WTC11 (cell line): ENCODE measurements around the gene FBXO42. TPM values are rescaled to one million over a fixed set of nuclear protein-coding genes. Genes with fewer than 3 reads are reported as not detected.

ENCODE experiments used
- ATAC-seq: fragments of 200-7000 bp; cut with Tn5 transposase; 2 replicates; pipeline ENCODE4 v1.10.0; 2021; ENCODE audit warnings: mild to moderate bottlenecking, moderate library complexity
- CTCF ChIA-PET: fragments of 300-600 bp; sonication (Branson Sonifier 250); formaldehyde crosslinking; loops from one replicate; lab custom pipeline; 2021; ENCODE audit warnings: antibody characterized with exemption; lab: Charles Lee
- POLR2A ChIA-PET: fragments of 350-600 bp; sonication (Branson Sonifier 250); formaldehyde crosslinking; loops from one replicate; lab custom pipeline; 2021; ENCODE audit warnings: antibody characterized with exemption; lab: Charles Lee
- DNase-seq: peaks from one replicate; pipeline ENCODE4 v3.0.0; 2021; ENCODE audit warnings: low spot score
- H3K27ac Mint-ChIP-seq: 2 replicates; pipeline ENCODE4 v1.8.0; 2021; ENCODE audit warnings: mixed read lengths
- H3K27me3 Mint-ChIP-seq: 2 replicates; pipeline ENCODE4 v1.8.0; 2021; ENCODE audit warnings: low read depth, mild to moderate bottlenecking, moderate library complexity, mixed read lengths
- H3K36me3 Mint-ChIP-seq: 2 replicates; pipeline ENCODE4 v1.8.0; 2021; ENCODE audit warnings: mixed read lengths
- H3K4me1 Mint-ChIP-seq: 2 replicates; pipeline ENCODE4 v1.8.0; 2022; ENCODE audit warnings: mixed read lengths
- H3K4me3 Mint-ChIP-seq: 2 replicates; pipeline ENCODE4 v1.8.0; 2021; ENCODE audit warnings: mild to moderate bottlenecking, moderate library complexity, mixed read lengths
- H3K9me3 Mint-ChIP-seq: 2 replicates; pipeline ENCODE4 v1.8.0; 2021; ENCODE audit warnings: mixed read lengths
- ATF1 ChIP-seq: sonication (generic); formaldehyde crosslinking; IDR thresholded peaks from 2 replicates; pipeline ENCODE4 v1.8.1; 2023; ENCODE audit warnings: mild to moderate bottlenecking, moderate library complexity, missing genetic modification reagents
- CDX4 ChIP-seq: fragments of 250-450 bp; sonication (Bioruptor Pico); IDR thresholded peaks from 2 replicates; pipeline ENCODE4 v1.9.0; 2021; ENCODE audit warnings: moderate library complexity, mild to moderate bottlenecking, inconsistent platforms, borderline replicate concordance
- E2F1 ChIP-seq: sonication (generic); formaldehyde crosslinking; IDR thresholded peaks from 2 replicates; pipeline ENCODE4 v1.8.0; 2022; ENCODE audit warnings: mild to moderate bottlenecking, missing genetic modification reagents
- E2F4 ChIP-seq: sonication (generic); formaldehyde crosslinking; IDR thresholded peaks from 2 replicates; pipeline ENCODE4 v1.8.1; 2022; ENCODE audit warnings: low read depth, mild to moderate bottlenecking, moderate library complexity, missing genetic modification reagents, borderline replicate concordance
- E2F5 ChIP-seq: sonication (generic); formaldehyde crosslinking; IDR thresholded peaks from 2 replicates; pipeline ENCODE4 v1.8.1; 2022; ENCODE audit warnings: mild to moderate bottlenecking, moderate library complexity, missing genetic modification reagents
- GRHL2 ChIP-seq: fragments of 250-450 bp; sonication (Bioruptor Pico); IDR thresholded peaks from 2 replicates; pipeline ENCODE4 v1.8.0; 2022; ENCODE audit warnings: mild to moderate bottlenecking, moderate library complexity; ENCODE audit not compliant: insufficient replicate concordance, severe bottlenecking
- JUN ChIP-seq: sonication (generic); formaldehyde crosslinking; IDR thresholded peaks from 2 replicates; pipeline ENCODE4 v1.8.0; 2023; ENCODE audit warnings: mild to moderate bottlenecking, missing genetic modification reagents
- NR3C1 ChIP-seq: sonication (generic); formaldehyde crosslinking; conservative IDR thresholded peaks from 2 replicates; pipeline ENCODE4 v1.8.1; 2023; ENCODE audit warnings: low read depth, mild to moderate bottlenecking, missing genetic modification reagents
- RORB ChIP-seq: fragments of 250-450 bp; sonication (Bioruptor Pico); IDR thresholded peaks from 2 replicates; pipeline ENCODE4 v1.9.0; 2021; ENCODE audit warnings: mild to moderate bottlenecking
- TEAD4 ChIP-seq: sonication (generic); formaldehyde crosslinking; IDR thresholded peaks from 2 replicates; pipeline ENCODE4 v1.8.0; 2022; ENCODE audit warnings: mild to moderate bottlenecking, missing genetic modification reagents
- TP53 ChIP-seq: sonication (generic); formaldehyde crosslinking; IDR thresholded peaks from 2 replicates; pipeline ENCODE4 v1.8.1; 2023; ENCODE audit warnings: mild to moderate bottlenecking, missing genetic modification reagents
- USF1 ChIP-seq: sonication (generic); formaldehyde crosslinking; IDR thresholded peaks from 2 replicates; pipeline ENCODE4 v1.8.0; 2022; ENCODE audit warnings: mild to moderate bottlenecking, missing genetic modification reagents
- ZBTB43 ChIP-seq: sonication (generic); formaldehyde crosslinking; IDR thresholded peaks from 2 replicates; pipeline ENCODE4 v1.8.1; 2023; ENCODE audit warnings: mild to moderate bottlenecking, missing genetic modification reagents
- ZMAT4 ChIP-seq: fragments of 250-450 bp; sonication (Bioruptor Pico); IDR thresholded peaks from 2 replicates; pipeline ENCODE4 v1.9.0; 2021; ENCODE audit warnings: mild to moderate bottlenecking
- ZNF232 ChIP-seq: sonication (generic); formaldehyde crosslinking; IDR thresholded peaks from 2 replicates; pipeline ENCODE4 v1.8.0; 2022; ENCODE audit warnings: mild to moderate bottlenecking, missing genetic modification reagents
- ZNF317 ChIP-seq: sonication (generic); formaldehyde crosslinking; IDR thresholded peaks from 2 replicates; pipeline ENCODE4 v1.8.1; 2023; ENCODE audit warnings: low read depth, mild to moderate bottlenecking, moderate library complexity, missing genetic modification reagents, borderline replicate concordance
- ZNF425 ChIP-seq: fragments of 250-450 bp; sonication (Bioruptor Pico); conservative IDR thresholded peaks from 2 replicates; pipeline ENCODE4 v1.9.0; 2021; ENCODE audit warnings: mild to moderate bottlenecking
- ZNF532 ChIP-seq: fragments of 250-450 bp; sonication (Bioruptor Pico); IDR thresholded peaks from 2 replicates; pipeline ENCODE4 v1.9.0; 2021; ENCODE audit warnings: mild to moderate bottlenecking, borderline replicate concordance
- ZSCAN18 ChIP-seq: fragments of 250-450 bp; sonication (Bioruptor Pico); IDR thresholded peaks from 2 replicates; pipeline ENCODE4 v2.1.2; 2022; ENCODE audit warnings: mild to moderate bottlenecking, moderate library complexity
- total RNA-seq: library from RNA; stranded (reverse); gene quantifications from 3 replicates; pipeline ENCODE4 v1.2.3, GENCODE V29; 2021

The FBXO42 gene
- total RNA-seq, 1 experiment from 2014 or later = 17.5 TPM

- POLR2A ChIA-PET = no interaction called here
- Mint-ChIP-seq H3K4me1 (peaks cover 47% of the 10 kb centered on the region), H3K9me3 (no peaks in the 10 kb centered on the region), H3K4me3 (peak overlapping the region; percentile 76)
- no peak for TF ChIP-seq NR3C1 (CRISPR knock-in tag)
- no peak for TF ChIP-seq ATF1 (CRISPR knock-in tag)
- no peak for TF ChIP-seq E2F5 (CRISPR knock-in tag)
- no peak for TF ChIP-seq JUN (CRISPR knock-in tag)
- no peak for TF ChIP-seq TP53 (CRISPR knock-in tag)
- no peak for TF ChIP-seq CDX4
- TF ChIP-seq ZNF232 (CRISPR knock-in tag) = no peak
- TF ChIP-seq TEAD4 (CRISPR knock-in tag) = no peak
- no peak for TF ChIP-seq E2F1 (CRISPR knock-in tag)
- TF ChIP-seq ZNF425 (CRISPR knock-in tag) = no peak
- no peak for TF ChIP-seq E2F4
- TF ChIP-seq USF1 (CRISPR knock-in tag) = no peak
- no peak for TF ChIP-seq ZBTB43 (CRISPR knock-in tag)
- no peak for TF ChIP-seq GRHL2
- no peak for TF ChIP-seq RORB
- no peak for TF ChIP-seq ZSCAN18 (CRISPR knock-in tag)
- TF ChIP-seq ZNF532 (CRISPR knock-in tag) = no peak
- TF ChIP-seq ZNF317 (CRISPR knock-in tag) = no peak
- TF ChIP-seq ZMAT4 (CRISPR knock-in tag) = no peak
- TF ChIP-seq, all 79 proteins: peak for 0
- H3K27me3 Mint-ChIP-seq = no peaks in the 10 kb centered on the region
- DNase-seq = no peak
- H3K27ac Mint-ChIP-seq = peak overlapping the region; percentile 14
- peaks cover 1% of the 10 kb centered on the region; the same call in 1 of the 2 replicates for H3K36me3 Mint-ChIP-seq
- ATAC-seq = no peak
- CTCF ChIA-PET = interaction anchor here (0.6 to 2.2 kb wide), 2 partner anchors 131 to 137 kb away, joined by 4 to 9 read pairs; partner anchors contain the start of gene FAM131C
Observed at GRCh38 chr1:16209847-16210407, 142.4 kb downstream of the FBXO42 start.
